ENCODE measurements around the gene CDH1.
A peak's percentile ranks its signal among the peaks of the same experiment; 100 is the strongest.

CDH1 gene

DNA sequence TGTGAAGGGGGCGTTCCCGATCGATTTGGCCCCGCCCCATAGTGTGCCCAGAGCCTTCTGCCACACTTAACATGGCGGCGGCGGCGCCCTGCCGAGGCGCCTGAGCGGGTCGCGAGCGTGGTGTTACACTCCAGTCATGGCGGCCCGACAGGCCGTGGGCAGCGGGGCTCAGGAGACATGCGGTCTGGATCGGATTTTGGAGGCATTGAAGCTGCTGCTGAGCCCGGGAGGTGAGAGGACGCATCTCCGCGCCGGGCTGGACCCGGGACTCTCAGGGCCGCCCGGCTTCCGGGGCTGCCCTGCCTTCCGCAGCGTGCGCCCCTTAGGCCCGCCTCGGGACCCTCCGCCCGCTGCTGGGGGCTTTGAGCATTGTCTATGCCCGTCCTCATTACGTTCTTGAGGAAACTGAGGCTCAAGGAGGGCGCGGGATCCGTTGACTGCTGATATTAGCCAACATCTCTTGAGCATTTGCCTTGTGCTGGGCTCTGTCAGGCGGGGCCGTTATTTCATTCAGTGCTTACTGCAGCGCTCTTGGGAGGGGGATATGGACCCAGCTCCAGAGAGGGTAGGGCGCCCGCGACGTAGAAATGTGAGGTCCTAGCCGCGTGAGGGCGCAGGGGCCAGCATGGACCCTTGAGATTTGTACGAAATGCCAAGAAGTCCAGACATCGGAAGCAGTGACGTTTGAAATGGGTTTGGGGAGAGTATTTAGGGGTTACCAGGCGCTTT lies 106.6 kb downstream of the CDH1 start, which contains the start of gene TANGO6:
TANGO6 (plus strand) TSS at position 50 of the 729 bp plus-strand sequence; CDS start at position 137, 87 bp downstream.
- TF ChIP-seq, protein P1, sequence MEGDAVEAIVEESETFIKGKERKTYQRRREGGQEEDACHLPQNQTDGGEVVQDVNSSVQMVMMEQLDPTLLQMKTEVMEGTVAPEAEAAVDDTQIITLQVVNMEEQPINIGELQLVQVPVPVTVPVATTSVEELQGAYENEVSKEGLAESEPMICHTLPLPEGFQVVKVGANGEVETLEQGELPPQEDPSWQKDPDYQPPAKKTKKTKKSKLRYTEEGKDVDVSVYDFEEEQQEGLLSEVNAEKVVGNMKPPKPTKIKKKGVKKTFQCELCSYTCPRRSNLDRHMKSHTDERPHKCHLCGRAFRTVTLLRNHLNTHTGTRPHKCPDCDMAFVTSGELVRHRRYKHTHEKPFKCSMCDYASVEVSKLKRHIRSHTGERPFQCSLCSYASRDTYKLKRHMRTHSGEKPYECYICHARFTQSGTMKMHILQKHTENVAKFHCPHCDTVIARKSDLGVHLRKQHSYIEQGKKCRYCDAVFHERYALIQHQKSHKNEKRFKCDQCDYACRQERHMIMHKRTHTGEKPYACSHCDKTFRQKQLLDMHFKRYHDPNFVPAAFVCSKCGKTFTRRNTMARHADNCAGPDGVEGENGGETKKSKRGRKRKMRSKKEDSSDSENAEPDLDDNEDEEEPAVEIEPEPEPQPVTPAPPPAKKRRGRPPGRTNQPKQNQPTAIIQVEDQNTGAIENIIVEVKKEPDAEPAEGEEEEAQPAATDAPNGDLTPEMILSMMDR (IDR thresholded peaks at IDR 0.05; ENCODE audit: control insufficient read depth, extremely low read depth, insufficient read depth), result peak; percentile 39
- peak; percentile 26 for DNase-seq (ENCODE audit: low read depth)

DNA sequence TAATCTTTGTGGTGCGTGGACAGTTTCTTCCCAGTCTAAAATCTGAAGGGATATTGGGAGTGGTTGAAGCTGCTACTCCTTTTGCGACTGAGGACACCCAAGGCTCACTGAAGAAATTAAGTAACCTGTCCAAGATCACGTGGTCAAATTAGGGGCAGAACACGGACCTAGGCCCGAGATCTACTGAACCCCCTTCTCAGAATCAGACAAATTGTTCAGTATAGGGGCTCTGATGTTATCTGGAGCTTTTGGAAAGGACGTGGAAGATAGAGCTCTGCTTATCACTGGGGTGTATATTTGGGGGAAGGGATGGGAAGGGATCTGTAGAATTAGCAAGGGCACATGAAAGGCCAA lies 107.1 kb downstream of the CDH1 start:
- peak overlapping the region; percentile 91 for H3K4me3 ChIP-seq (ENCODE audit: low read depth, low read length)
- no peak for DNase-seq (ENCODE audit: low read depth)
- TF ChIP-seq, protein P1 (IDR thresholded peaks at IDR 0.05; ENCODE audit: control insufficient read depth, extremely low read depth, insufficient read depth), result no peak

More for the DNA sequence above, 106.6 kb downstream of the CDH1 start, which contains the start of gene TANGO6:
- H3K4me3 ChIP-seq (ENCODE audit: low read depth, low read length), result peak within 1 kb of the TSS; percentile 91

DNA sequence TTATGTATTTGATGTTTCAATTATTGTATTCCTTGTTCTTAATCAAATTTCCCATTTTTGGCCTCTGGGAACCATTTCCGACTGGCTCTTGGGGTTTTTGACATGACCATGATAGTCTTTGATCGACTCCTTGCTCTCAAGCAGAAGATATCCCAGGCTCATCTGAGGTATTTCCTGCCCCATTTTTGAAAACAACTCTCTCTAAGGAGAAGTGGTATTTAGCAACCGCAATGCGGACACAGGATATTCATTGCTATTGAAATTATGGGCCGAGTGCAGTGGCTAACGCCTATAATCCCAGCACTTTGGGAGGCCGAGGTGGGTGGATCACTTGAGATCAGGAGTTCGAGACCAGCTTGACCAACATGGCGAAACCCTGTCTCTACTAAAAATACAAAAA lies 111.7 kb downstream of the CDH1 start:
- no peak for DNase-seq (ENCODE audit: low read depth)
- H3K4me3 ChIP-seq (ENCODE audit: low read depth, low read length), result no peak overlapping the region
- TF ChIP-seq, protein P1 (IDR thresholded peaks at IDR 0.05; ENCODE audit: control insufficient read depth, extremely low read depth, insufficient read depth), result no peak

DNA sequence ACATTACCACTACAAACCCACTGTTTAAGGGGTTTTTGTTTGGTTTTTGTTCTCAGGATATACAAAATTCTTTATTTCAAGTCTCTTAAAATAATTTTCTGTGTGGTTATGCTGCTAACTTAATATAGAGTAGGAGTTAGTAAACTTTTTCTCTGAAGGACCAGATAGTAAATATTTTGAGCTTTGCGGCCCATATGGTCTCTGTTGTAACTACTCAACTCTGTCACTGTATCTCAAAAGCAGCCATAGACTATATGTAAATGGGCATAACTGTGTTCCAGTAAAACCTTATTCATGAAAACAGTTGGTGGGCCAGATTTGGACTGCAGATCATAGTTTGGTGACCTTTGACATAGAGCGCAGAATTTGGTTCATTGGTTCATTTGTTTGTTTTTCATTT lies 113.4 kb downstream of the CDH1 start:
- H3K4me3 ChIP-seq (ENCODE audit: low read depth, low read length), result no peak overlapping the region
- no peak for DNase-seq (ENCODE audit: low read depth)
- TF ChIP-seq, protein P1 (IDR thresholded peaks at IDR 0.05; ENCODE audit: control insufficient read depth, extremely low read depth, insufficient read depth), result no peak

DNA sequence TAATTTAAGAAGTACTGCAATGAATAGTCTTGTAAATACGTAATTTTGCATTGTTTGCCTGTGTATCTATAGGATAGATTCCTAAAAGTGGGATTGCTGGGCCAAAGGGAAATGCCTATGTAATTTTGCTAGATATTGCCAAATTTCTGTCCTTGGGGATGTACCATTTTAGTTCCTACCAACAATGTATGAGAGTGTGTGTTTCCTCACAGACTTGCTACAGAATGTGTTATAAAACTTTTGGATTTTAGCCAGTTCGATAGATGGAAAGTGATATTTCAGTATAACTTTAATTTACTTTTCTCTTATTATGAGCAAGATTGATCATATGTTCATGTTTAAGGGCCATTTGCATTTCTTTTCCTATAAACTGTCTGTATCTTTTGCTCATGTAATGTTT lies 114.5 kb downstream of the CDH1 start:
- no peak for DNase-seq (ENCODE audit: low read depth)
- TF ChIP-seq, protein P1 (IDR thresholded peaks at IDR 0.05; ENCODE audit: control insufficient read depth, extremely low read depth, insufficient read depth), result no peak
- H3K4me3 ChIP-seq (ENCODE audit: low read depth, low read length), result no peak overlapping the region

DNA sequence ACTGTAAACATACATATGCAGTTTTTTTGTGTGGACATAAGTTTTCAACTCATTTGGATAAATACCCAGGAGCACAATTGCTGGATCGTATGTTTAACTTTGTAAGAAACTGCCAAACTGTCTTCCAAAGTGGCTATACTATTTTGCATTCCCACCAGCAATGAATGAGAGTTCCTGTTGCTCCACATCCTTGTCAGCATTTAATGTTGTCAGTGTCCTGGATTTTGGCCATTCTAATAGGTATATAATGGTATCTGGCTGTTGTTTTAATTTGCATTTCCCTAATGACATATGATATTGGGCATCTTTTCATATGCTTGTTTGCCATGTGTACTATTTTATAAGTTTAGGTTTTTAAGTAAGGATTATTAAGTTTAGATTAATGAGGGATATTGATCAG lies 120.4 kb downstream of the CDH1 start:
- TF ChIP-seq, protein P1 (IDR thresholded peaks at IDR 0.05; ENCODE audit: control insufficient read depth, extremely low read depth, insufficient read depth), result no peak
- no peak for DNase-seq (ENCODE audit: low read depth)
- H3K4me3 ChIP-seq (ENCODE audit: low read depth, low read length), result no peak overlapping the region

DNA sequence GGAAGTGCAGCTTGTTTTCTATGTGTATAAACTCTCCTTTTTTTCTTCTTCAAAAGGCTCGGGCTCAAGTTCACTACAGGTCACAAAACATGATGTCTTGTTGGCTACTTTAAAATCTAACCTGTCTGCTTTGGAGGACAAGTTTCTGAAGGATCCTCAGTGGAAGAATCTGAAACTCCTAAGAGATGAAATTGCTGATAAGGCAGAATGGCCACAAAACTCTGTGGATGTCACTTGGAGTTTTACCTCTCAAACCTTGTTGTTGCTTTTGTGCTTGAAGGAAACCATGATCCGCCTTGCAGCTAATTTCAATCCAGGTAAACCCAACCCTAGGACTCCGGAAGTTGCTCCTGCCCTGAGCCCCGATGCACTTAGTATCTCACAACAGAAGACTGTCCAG lies 122.7 kb downstream of the CDH1 start:
- no peak for DNase-seq (ENCODE audit: low read depth)
- H3K4me3 ChIP-seq (ENCODE audit: low read depth, low read length), result no peak overlapping the region
- TF ChIP-seq, protein P1 (IDR thresholded peaks at IDR 0.05; ENCODE audit: control insufficient read depth, extremely low read depth, insufficient read depth), result no peak

Measured in LNCaP clone FGC (cell line).